H1 (cell line): ENCODE measurements around the gene GABRR1. TPM values are rescaled to one million over a fixed set of nuclear protein-coding genes. Genes with fewer than 3 reads are reported as not detected.

Experiments
- CTCF ChIA-PET: fragments of 300-600 bp; sonication (Branson Sonifier 250); formaldehyde crosslinking; loops from one replicate; lab custom pipeline; 2021; ENCODE audit not compliant: partially characterized antibody; lab: Charles Lee
- POLR2A ChIA-PET: fragments of 300-600 bp; sonication (Branson Sonifier 250); formaldehyde crosslinking; loops from one replicate; lab custom pipeline; 2021; ENCODE audit warnings: inconsistent platforms; ENCODE audit not compliant: partially characterized antibody; lab: Charles Lee
- DNase-seq, 2 experiments: peaks; one replicate each; pipeline versions ENCODE4 v3.0.0 to v3.0.0-alpha.2; 2010 to 2022; ENCODE audit warnings: low spot score in 2 of 2, low read depth in 1 of 2, mixed read lengths in 1 of 2
- FAIRE-seq: peaks from 2 replicates; lab custom pipeline; 2011; peaks lifted over from hg19 to GRCh38; lab: Jason Lieb, UNC
- H2AFZ ChIP-seq: 2 replicates; pipeline ENCODE4 v1.8.1; 2012; ENCODE audit warnings: low read length, inconsistent platforms
- H2AK5ac ChIP-seq: 2 replicates; pipeline ENCODE4 v1.6.1; 2013; ENCODE audit warnings: low read depth, low read length
- H2BK120ac ChIP-seq: replicated peaks from 2 replicates; pipeline ENCODE3; 2013; ENCODE audit warnings: low read depth, low read length, inconsistent platforms
- H2BK12ac ChIP-seq: 2 replicates; pipeline ENCODE4 v1.6.1; 2013; ENCODE audit warnings: low read depth, low read length
- H2BK15ac ChIP-seq: 2 replicates; pipeline ENCODE4 v1.6.1; 2013; ENCODE audit warnings: low read length
- H2BK20ac ChIP-seq: 2 replicates; pipeline ENCODE4 v1.6.1; 2013; ENCODE audit warnings: low read length
- H2BK5ac ChIP-seq: 2 replicates; pipeline ENCODE4 v1.6.1; 2013; ENCODE audit warnings: low read depth, low read length
- H3K14ac ChIP-seq: 2 replicates; pipeline ENCODE4 v1.6.1; 2013; ENCODE audit warnings: inconsistent platforms; ENCODE audit not compliant: insufficient read length
- H3K18ac ChIP-seq: 2 replicates; pipeline ENCODE4 v1.6.1; 2013; ENCODE audit warnings: low read length; ENCODE audit errors: extremely low read depth
- H3K23ac ChIP-seq: 2 replicates; pipeline ENCODE4 v1.6.1; 2013; ENCODE audit warnings: inconsistent platforms; ENCODE audit not compliant: insufficient read length
- H3K23me2 ChIP-seq: 2 replicates; pipeline ENCODE4 v1.6.1; 2013; ENCODE audit warnings: low read depth, low read length
- H3K27ac ChIP-seq: 2 replicates; pipeline ENCODE4 v1.6.1; 2011; ENCODE audit warnings: low read depth, low read length, inconsistent platforms
- H3K27me3 ChIP-seq, 4 experiments: replicated peaks in 1 of 4; 1 replicate in 1 of 4; 2 replicates in 3 of 4; pipeline versions ENCODE4 v1.6.1 to v1.8.1; 2011 to 2013; ENCODE audit warnings: low read length in 3 of 4, mild to moderate bottlenecking in 3 of 4, inconsistent platforms in 2 of 4, mixed read lengths in 2 of 4, moderate library complexity in 1 of 4; ENCODE audit not compliant: control insufficient read depth in 3 of 4, insufficient read depth in 3 of 4; ENCODE audit errors: extremely low read depth in 1 of 4
- H3K36me3 ChIP-seq, 4 experiments: 2 replicates each; pipeline versions ENCODE4 v1.6.1 to v1.8.1; 2011 to 2013; ENCODE audit warnings: mild to moderate bottlenecking in 4 of 4, low read length in 3 of 4, moderate library complexity in 2 of 4, control low read depth in 1 of 4, inconsistent platforms in 1 of 4; ENCODE audit not compliant: insufficient read depth in 4 of 4, control insufficient read depth in 2 of 4
- H3K4ac ChIP-seq: replicated peaks from 2 replicates; pipeline ENCODE3; 2013; ENCODE audit warnings: low read length, low read depth, mixed read lengths, inconsistent platforms; ENCODE audit not compliant: insufficient read length
- H3K4me1 ChIP-seq, 4 experiments: replicated peaks in 1 of 4; 1 replicate in 1 of 4; 2 replicates in 3 of 4; pipeline versions ENCODE4 v1.6.1 to v1.8.1; 2011 to 2013; ENCODE audit warnings: low read length in 3 of 4, inconsistent platforms in 2 of 4, mixed read lengths in 1 of 4; ENCODE audit not compliant: insufficient read depth in 4 of 4, control insufficient read depth in 3 of 4
- H3K4me2 ChIP-seq, 2 experiments: 2 replicates each; pipeline versions ENCODE4 v1.6.1 to v1.8.1; 2011 to 2013; ENCODE audit warnings: low read depth in 2 of 2, low read length in 2 of 2, control low read depth in 1 of 2, inconsistent platforms in 1 of 2, mild to moderate bottlenecking in 1 of 2; ENCODE audit not compliant: insufficient read depth in 1 of 2
- H3K4me3 ChIP-seq, 4 experiments: fragments of 200-600, 300-600 bp in 1 of 4; sonication (generic), shearing (Covaris generic), sonication (Bioruptor Twin) in 1 of 4; 2 replicates each; pipeline versions ENCODE4 v1.5.1 to v1.8.1; 2011 to 2016; ENCODE audit warnings: low read length in 4 of 4, low read depth in 3 of 4, control low read depth in 2 of 4, inconsistent platforms in 2 of 4, mild to moderate bottlenecking in 2 of 4, mixed read lengths in 1 of 4, moderate library complexity in 1 of 4; ENCODE audit not compliant: insufficient read depth in 2 of 4; ENCODE audit errors: extremely low read depth in 1 of 4
- H3K56ac ChIP-seq: replicated peaks from 2 replicates; pipeline ENCODE3; 2013; ENCODE audit warnings: low read depth, mild to moderate bottlenecking, mixed read lengths, low read length, inconsistent platforms; ENCODE audit not compliant: insufficient read length
- H3K79me1 ChIP-seq: 2 replicates; pipeline ENCODE4 v1.6.1; 2013; ENCODE audit warnings: low read depth, low read length, control low read depth
- H3K79me2 ChIP-seq, 2 experiments: 2 replicates each; pipeline versions ENCODE4 v1.6.1 to v1.8.1; 2012 to 2013; ENCODE audit warnings: low read length in 2 of 2, mild to moderate bottlenecking in 2 of 2, inconsistent platforms in 1 of 2; ENCODE audit not compliant: insufficient read depth in 2 of 2, control insufficient read depth in 1 of 2
- H3K9ac ChIP-seq, 4 experiments: replicated peaks in 1 of 4; 1 replicate in 1 of 4; 2 replicates in 3 of 4; pipeline versions ENCODE4 v1.6.1 to v1.8.1; 2011 to 2013; ENCODE audit warnings: low read depth in 3 of 4, low read length in 3 of 4, control low read depth in 2 of 4, mild to moderate bottlenecking in 2 of 4, moderate library complexity in 2 of 4, inconsistent platforms in 1 of 4; ENCODE audit errors: extremely low read depth in 1 of 4
- H3K9me3 ChIP-seq, 2 experiments: 2 replicates each; pipeline versions ENCODE4 v1.6.1 to v1.8.1; 2012 to 2013; ENCODE audit warnings: mild to moderate bottlenecking in 2 of 2, moderate library complexity in 2 of 2, control low read depth in 1 of 2, inconsistent platforms in 1 of 2, low read depth in 1 of 2, low read length in 1 of 2, mixed read lengths in 1 of 2; ENCODE audit not compliant: insufficient read depth in 2 of 2
- H4K20me1 ChIP-seq, 2 experiments: replicated peaks in 1 of 2; 2 replicates each; pipeline versions ENCODE3 to v1.8.1; 2011 to 2013; ENCODE audit warnings: inconsistent platforms in 2 of 2, low read length in 2 of 2, mild to moderate bottlenecking in 1 of 2; ENCODE audit not compliant: insufficient read depth in 2 of 2, control insufficient read depth in 1 of 2
- H4K5ac ChIP-seq: 2 replicates; pipeline ENCODE4 v1.6.1; 2013; ENCODE audit warnings: low read length, low read depth, mixed read lengths, inconsistent platforms; ENCODE audit not compliant: insufficient read length
- H4K8ac ChIP-seq: 2 replicates; pipeline ENCODE4 v1.8.0; 2013; ENCODE audit warnings: mild to moderate bottlenecking, moderate library complexity, low read length, inconsistent platforms; ENCODE audit not compliant: insufficient read depth; ENCODE audit errors: extremely low read depth
- H4K91ac ChIP-seq: replicated peaks from 2 replicates; pipeline ENCODE3; 2013; ENCODE audit warnings: low read length, mixed read lengths, inconsistent platforms; ENCODE audit not compliant: insufficient read length
- CHD2 ChIP-seq: IDR thresholded peaks from 2 replicates; pipeline ENCODE4 v1.6.1; 2012; ENCODE audit warnings: low read length, improper control_type of control experiment
- EP300 ChIP-seq, 2 experiments: IDR thresholded peaks; 1 replicate in 1 of 2; 2 replicates in 1 of 2; pipeline ENCODE4 v1.6.1; 2011 to 2012; ENCODE audit warnings: low read depth in 2 of 2, low read length in 2 of 2, mild to moderate bottlenecking in 2 of 2, borderline replicate concordance in 1 of 2, inconsistent platforms in 1 of 2, moderate library complexity in 1 of 2
- KDM1A ChIP-seq: fragments of 200-600, 300-600 bp; sonication (generic); IDR thresholded peaks from 2 replicates; pipeline ENCODE4 v1.7.1; 2016; ENCODE audit warnings: mild to moderate bottlenecking, low read length, borderline replicate concordance
- POLR2A ChIP-seq, 2 experiments: IDR thresholded peaks; 1 replicate in 1 of 2; 2 replicates in 1 of 2; pipeline ENCODE4 v1.6.1; 2011; ENCODE audit warnings: low read depth in 2 of 2, low read length in 2 of 2, mild to moderate bottlenecking in 2 of 2; ENCODE audit errors: control extremely low read depth in 1 of 2
- WGBS, 2 experiments: shearing (Covaris generic) in 1 of 2; methylation state at CpG; one replicate each; pipeline versions ENCODE4 v1.1.6 to v1.1.7; 2013 to 2015; ENCODE audit warnings: low lambda C conversion rate in 2 of 2, mixed read lengths in 2 of 2, inconsistent platforms in 1 of 2, low coverage in 1 of 2, missing lambda C conversion rate in 1 of 2; ENCODE audit not compliant: insufficient replicate concordance in 2 of 2, insufficient coverage in 1 of 2, insufficient read length in 1 of 2; ENCODE audit errors: extremely low coverage in 1 of 2, missing lambda C conversion rate in 1 of 2; 5-methylcytosine and 5-hydroxymethylcytosine counted together
- polyA plus RNA-seq, 7 experiments: library from polyadenylated mRNA; depleted of rRNA in 3 of 7; stranded (reverse) in 5 of 7; unstranded in 2 of 7; fragments of >200 nt in 5 of 7; fragments of 200-250 nt in 2 of 7; gene quantifications; 1 replicate in 5 of 7; 2 replicates in 1 of 7; 4 replicates in 1 of 7; pipeline versions ENCODE4 v1.2.1 to v1.2.3, GENCODE V29; 2011 to 2013; ENCODE audit warnings: missing spikeins in 2 of 7, mixed read lengths in 2 of 7
- total RNA-seq: library from RNA; stranded (reverse); fragmentation: NEBNext Ultra II Directional; extraction: Animal tissue kit (Norgen Biotek cat#: 25700); gene quantifications from 2 replicates; pipeline ENCODE4 v1.2.1, GENCODE V29; 2021
- TF ChIP-seq, protein P1 (sequence below), 3 experiments: IDR thresholded peaks; 1 replicate in 2 of 3; 2 replicates in 1 of 3; pipeline versions ENCODE4 v1.5.1 to v1.6.1; 2011; ENCODE audit warnings: low read length in 3 of 3, mild to moderate bottlenecking in 3 of 3, inconsistent platforms in 2 of 3, low read depth in 1 of 3, moderate library complexity in 1 of 3; ENCODE audit not compliant: insufficient read depth in 1 of 3; ENCODE audit errors: control extremely low read depth in 1 of 3

The GABRR1 gene
- total and polyA plus RNA-seq, 2 of the 8 experiments (the other 6 are each of a cell fraction or from before 2014, with no cell fraction given): 0.60 to 0.63 TPM

DNA sequence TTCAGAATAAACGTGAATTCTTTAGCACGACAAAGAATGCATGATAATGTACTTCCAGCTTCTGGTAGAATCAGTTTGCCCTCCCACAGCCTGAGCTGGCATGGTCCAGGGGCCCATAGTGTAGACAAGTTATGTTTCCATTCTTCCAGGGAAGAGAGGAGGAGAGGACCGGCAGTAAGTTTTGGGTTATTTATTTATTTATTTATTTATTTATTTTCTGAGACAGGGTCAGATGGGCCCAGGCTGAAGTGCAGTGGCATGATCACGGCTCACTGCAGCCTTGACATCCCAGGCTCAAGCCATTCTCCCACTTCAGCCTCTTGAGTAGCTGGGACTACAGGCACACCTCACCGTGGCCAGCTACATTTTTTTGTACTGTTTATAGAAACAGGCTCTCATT, 4.7 kb downstream of the GABRR1 start:
- Histone ChIP-seq H3K9ac (no peak overlapping the region), H4K5ac (no peak overlapping the region)

More for the DNA sequence above, 4.7 kb downstream of the GABRR1 start:
- ChIA-PET POLR2A (no interaction called here), CTCF (interaction anchor here (0.6 to 2.0 kb wide), 7 partner anchors 28 to 230 kb away, joined by 3 to 10 read pairs (median 4); no protein-coding TSS in a partner anchor)
- H3K23ac ChIP-seq: no peak overlapping the region
- H4K91ac ChIP-seq: no peak overlapping the region
- 0 out of 2 replicates have a peak overlapping the region, but pooled peaks have one; percentile 40 for H2BK20ac ChIP-seq
- no peak overlapping the region for H3K56ac ChIP-seq
- no peak for FAIRE-seq
- no peaks in the 10 kb centered on the region for H3K9me3 ChIP-seq
- H3K27me3 ChIP-seq: no peaks in the 10 kb centered on the region
- H2AK5ac ChIP-seq: no peak overlapping the region
- peaks cover 0 to 16% (median 11%) of the 10 kb centered on the region in 4 experiments; a peak in 5 of 7 replicates for H3K4me1 ChIP-seq
- H2BK12ac ChIP-seq: no peak overlapping the region
- TF ChIP-seq KDM1A (no peak), CHD2 (no peak), POLR2A (IDR thresholded peaks at IDR 0.05; ENCODE audit: control extremely low read depth in 1 of 2, low read depth in 2 of 2, low read length in 2 of 2) (no peak), EP300 (IDR thresholded peaks at IDR 0.05; ENCODE audit: borderline replicate concordance in 1 of 2, low read depth in 2 of 2, low read length in 2 of 2) (no peak)
- TF ChIP-seq, protein P1, sequence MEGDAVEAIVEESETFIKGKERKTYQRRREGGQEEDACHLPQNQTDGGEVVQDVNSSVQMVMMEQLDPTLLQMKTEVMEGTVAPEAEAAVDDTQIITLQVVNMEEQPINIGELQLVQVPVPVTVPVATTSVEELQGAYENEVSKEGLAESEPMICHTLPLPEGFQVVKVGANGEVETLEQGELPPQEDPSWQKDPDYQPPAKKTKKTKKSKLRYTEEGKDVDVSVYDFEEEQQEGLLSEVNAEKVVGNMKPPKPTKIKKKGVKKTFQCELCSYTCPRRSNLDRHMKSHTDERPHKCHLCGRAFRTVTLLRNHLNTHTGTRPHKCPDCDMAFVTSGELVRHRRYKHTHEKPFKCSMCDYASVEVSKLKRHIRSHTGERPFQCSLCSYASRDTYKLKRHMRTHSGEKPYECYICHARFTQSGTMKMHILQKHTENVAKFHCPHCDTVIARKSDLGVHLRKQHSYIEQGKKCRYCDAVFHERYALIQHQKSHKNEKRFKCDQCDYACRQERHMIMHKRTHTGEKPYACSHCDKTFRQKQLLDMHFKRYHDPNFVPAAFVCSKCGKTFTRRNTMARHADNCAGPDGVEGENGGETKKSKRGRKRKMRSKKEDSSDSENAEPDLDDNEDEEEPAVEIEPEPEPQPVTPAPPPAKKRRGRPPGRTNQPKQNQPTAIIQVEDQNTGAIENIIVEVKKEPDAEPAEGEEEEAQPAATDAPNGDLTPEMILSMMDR (IDR thresholded peaks at IDR 0.05; ENCODE audit: control extremely low read depth in 1 of 3, insufficient read depth in 1 of 3, low read depth in 1 of 3, low read length in 3 of 3): no peak
- no peak overlapping the region for H4K8ac ChIP-seq
- no peaks in the 10 kb centered on the region for H3K79me2 ChIP-seq
- H3K27ac ChIP-seq: no peak overlapping the region
- H3K18ac ChIP-seq: no peak overlapping the region
- no peaks in the 10 kb centered on the region for H4K20me1 ChIP-seq
- H3K4me3 ChIP-seq: no peak overlapping the region
- no peaks in the 10 kb centered on the region; the same call in 1 of the 2 replicates for H3K23me2 ChIP-seq
- 66% methylated on average over 5 of the region's 5 CpGs; no CpG with 5 or more reads in 1 of the 2 experiments for WGBS, 2 experiments
- DNase-seq: no peak
- H2BK120ac ChIP-seq: no peak overlapping the region
- H3K14ac ChIP-seq: no peak overlapping the region
- no peak overlapping the region for H2AFZ ChIP-seq
- H3K4me2 ChIP-seq: peak overlapping the region; percentile 33 to 40; a peak in 2 of 4 replicates
- H2BK15ac ChIP-seq: no peak overlapping the region
- no peaks in the 10 kb centered on the region for H3K36me3 ChIP-seq
- no peak overlapping the region for H3K4ac ChIP-seq
- 0 out of 2 replicates have a peak overlapping the region, but pooled peaks have one; percentile 26 for H2BK5ac ChIP-seq
- H3K79me1 ChIP-seq: no peaks in the 10 kb centered on the region
